Colon (tissue), 2 donors: Measurements from ENCODE around the gene ITGAE.
"Not testable (repeated sequence)": the region's sequence is repeated elsewhere in the genome, so short reads cannot be mapped to it uniquely, and the experiment has no call there.

Source experiments
- FAIRE-seq: peaks from 2 replicates; lab custom pipeline; 2012; peaks lifted over from hg19 to GRCh38; lab: Jason Lieb, UNC
- donor health status: control.
- donor health status: control.

The ITGAE gene

DNA sequence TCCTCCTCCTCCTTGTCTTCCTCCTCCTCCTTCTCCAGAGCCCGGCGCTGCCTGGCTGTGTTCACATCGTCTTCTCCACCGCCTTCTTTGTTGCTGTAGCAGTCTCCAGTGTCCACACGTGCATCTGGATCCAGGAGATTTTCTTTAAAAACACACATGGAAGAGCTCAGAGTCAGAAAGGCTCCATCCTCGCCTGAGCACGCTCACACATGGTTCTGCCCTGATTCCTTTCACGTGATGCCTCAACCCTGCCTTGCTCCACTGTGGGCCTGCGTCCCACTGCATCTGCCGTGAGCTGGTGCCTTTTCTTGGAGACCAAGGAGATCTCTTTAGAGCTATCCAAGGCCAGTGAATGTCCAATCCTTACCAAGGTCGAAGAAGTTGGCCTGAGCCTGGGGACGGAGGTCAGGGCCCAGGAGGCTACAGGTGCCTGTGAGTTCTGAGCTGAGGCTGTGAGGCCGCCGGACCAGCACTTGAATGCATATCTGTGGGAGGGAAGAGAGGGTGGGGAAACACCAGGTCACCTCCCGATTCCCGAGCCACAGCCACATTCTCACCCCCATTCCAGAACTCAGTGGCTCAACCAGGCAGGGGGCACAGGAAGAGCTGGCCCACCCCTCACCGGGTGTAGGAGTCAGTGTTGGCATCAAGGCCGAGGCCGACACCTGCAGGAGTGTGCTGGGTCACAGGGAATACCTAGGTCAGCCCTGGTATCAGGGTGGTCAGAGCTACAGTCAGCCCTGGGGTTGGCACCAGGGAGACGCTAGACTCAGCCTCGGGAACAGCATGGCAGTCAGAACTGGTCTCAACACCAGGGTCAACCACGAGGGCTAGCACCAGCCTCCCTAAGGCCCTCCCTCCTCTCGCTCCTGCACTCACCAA is 39.7 kb downstream of the ITGAE start:
- FAIRE-seq = no peak

DNA sequence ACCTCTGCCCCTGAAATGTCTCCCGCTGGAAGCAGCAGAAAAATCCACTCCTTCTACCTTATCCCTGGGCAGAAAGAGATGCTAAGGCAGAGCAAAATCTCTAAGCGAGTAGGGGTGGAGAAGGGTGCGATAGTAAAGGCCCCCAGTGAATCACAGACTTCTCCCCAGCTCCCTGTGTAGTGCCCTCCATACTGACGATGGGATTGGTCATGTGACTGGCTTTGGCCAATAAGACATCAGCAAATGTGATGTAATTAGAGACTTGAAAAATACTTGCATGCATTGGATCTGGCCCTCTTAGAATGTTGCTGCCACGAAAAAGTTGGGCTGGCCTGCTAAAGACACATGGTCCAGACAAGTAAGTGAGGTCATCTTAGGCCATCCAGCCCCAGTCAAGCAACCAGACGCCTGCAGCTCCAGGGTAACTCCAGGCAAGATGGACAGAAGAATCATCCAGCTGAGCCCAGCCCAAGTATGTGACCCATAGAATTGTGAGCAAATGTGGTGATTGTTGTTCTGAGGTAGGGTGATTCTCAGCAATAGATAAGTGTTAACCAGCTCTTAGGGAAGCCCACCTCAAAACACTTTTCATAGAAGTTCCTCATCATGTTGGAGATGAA is 41.3 kb downstream of the ITGAE start:
- FAIRE-seq = no peak

DNA sequence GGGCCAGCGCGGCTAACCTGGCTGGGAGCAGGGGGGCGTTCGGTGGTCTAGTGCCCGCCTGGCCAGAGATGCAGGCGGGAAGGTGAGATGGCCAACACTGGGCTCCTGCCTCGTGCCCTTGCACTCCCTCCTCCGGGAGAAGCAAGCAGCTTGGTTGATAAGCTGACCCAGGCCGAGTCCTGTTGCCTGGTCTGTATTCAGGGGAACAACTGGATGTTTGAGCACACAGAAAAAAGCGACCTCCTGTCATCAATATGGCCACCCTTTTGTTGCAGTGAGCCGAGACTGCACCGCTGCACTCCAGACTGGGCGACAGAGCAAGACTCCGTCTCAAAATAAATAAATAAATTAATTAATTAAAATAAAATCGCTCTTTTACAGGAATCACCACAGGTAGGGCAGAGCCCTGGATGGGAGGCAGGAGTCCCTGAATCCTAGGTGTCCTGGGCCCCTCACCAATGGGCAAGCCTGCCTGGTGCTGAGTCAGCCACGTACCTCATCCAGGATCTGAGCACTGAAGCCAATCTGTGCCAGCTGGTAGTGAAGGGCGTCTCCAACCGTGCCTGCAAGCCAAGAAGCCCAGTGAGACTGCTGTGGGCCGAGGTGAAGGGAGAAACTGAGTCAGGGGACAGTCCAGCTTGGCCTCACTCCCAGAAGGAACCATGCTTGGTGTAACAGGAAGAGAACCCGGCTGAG is 45.5 kb downstream of the ITGAE start:
- no peak for FAIRE-seq

DNA sequence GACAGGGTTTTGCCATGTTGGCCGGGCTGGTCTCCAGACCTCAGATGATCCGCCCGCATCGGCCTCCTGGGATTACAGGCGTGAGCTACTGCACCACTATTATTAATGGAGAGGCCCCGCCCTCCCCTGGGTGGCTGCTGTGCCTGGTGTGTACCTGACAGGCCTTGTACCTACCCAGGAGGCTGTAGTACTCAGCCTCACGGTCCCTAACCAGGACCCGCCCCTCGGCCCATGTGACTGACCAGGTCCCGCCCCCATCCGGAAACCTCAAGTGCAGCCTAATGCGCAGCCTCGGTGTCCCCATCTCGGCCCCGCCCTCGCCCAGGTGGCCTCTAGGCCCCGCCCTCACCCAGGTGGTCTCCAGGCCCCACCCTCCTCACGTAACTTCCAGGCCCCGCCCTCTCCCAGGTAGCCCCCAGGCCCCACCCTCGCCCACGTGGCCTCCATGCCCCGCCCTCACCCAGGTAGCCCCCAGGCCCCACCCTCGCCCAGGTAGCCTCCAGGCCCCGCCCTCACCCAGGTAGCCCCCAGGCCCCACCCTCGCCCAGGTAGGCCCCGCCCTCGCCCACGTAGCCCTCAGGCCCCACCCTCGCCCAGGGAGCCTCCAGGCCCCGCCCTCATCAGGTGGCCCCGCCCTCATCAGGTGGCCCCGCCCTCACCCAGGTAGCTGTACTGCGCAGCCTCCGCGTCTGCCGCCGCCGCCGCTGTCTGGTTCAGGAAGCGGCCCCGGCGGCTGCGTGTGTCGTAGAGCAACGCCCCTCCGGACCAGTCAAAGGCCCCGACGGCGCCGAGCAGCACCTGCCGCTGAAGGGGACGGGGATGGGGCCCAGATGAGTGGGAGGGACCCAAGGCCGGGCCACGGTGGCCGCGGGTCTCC is 46.3 kb downstream of the ITGAE start:
- no peak for FAIRE-seq

DNA sequence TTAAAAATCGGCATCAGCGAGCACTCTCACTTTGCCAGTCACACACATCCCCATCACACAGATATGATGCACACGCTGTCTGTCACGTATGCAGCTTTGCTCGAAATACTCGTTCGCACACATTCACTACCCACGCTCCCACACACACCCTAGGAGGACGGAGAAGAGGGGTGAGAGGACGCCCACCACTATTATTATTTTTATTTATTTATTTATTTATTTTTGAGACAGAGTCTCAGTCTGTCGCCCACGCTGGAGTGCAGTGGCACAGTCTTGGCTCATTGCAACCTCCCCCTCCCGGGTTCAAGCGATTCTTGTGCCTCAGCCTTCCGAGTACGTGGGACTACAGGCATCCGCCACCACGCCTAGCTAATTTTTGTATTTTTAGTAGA is 46.9 kb downstream of the ITGAE start:
- no peak for FAIRE-seq

DNA sequence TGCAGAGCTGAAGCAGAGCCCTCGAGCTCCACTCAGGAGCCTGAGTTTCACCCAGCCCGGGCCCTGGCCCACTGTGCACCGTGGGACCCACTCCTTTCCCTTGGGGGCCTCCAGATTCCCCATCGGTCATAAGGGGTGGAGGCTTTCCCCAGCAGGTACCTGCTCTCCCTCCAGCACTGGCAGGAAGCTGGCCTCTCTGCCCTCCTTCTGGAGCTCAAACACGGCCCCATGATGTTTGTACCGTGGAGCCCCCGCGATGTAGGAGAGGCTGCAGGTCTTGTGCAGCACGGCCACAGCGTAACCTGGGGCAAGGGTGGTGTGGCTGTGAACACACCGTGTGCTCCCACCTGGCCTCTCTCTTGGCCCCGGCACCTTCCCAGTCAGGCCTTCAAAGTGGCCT is 47.4 kb downstream of the ITGAE start:
- FAIRE-seq = no peak

DNA sequence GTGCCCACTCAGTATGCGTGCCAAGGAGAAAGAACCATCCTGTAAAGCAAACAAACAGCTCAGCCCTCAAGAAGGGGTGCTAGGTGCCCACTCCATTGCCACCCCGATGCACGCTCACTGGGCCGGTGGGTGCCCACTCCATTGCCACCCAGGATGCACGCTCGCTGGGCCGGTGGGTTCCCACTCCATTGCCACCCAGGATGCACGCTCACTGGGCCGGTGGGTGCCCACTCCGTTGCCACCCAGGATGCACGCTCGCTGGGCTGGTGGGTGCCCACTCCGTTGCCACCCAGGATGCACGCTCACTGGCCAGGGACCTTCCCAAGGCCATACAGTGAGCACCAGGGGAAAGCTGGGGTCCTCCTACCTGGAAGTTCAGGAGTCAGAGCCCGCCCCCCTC is 49.2 kb downstream of the ITGAE start:
- FAIRE-seq = no peak

DNA sequence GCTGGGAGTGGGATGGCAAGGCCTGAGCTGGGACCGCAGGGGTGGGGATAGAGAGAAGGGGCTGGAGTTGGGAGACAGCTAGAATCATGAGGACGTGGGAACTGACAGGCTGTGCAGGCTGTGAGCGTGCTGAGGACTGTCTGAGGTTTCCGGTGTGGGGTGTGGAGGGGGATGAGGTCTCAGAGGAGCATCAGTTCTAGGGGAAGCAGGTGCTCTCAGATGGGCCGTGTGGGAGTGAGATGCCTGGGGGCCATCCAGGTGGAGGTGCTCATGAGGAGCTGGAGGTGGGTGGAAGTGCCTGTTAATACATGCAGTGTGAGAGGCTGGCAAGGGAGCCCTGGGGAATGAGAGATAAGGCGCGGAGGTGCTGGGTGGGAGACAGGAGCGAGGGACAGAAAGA is 50.1 kb downstream of the ITGAE start:
- FAIRE-seq = no peak

DNA sequence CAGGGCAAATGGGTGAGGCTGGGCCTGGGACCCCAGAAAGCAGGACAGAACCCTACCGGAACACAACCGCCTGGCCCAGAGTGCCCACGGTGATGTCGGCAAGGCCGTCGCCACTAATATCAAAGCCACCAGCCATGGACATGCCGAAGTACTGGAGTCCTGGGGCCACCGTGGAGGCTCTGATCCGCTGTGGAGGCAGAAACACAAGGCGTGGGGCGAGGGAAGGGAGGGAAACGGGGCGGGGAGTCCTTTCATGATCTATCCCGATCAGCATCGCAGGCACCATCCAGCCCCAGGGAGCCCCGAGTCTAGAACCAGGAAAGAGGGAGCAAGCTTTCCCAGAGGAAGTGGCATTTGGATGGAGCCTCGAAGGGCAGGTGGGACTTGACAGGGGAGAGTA is 50.7 kb downstream of the ITGAE start:
- FAIRE-seq = no peak

DNA sequence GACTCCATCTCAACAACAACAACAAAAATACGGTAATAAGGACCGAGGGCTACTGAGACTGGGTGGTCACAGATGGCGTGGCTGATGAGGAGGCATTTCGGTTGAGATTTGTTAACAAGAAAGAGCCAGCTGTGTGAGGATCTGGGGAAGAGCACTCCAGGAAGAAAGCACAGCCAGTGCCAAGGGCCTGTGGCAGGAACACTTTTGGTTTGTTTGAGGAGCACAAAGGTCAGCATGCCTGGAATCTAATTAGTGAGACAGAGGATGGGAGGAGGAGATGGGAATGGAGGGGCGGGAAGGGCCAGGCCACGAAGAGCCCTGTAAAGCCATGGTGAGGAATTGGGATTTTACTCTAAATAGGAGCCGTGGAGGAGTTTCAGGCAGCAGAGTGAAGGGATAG is 52.4 kb downstream of the ITGAE start:
- no peak for FAIRE-seq

DNA sequence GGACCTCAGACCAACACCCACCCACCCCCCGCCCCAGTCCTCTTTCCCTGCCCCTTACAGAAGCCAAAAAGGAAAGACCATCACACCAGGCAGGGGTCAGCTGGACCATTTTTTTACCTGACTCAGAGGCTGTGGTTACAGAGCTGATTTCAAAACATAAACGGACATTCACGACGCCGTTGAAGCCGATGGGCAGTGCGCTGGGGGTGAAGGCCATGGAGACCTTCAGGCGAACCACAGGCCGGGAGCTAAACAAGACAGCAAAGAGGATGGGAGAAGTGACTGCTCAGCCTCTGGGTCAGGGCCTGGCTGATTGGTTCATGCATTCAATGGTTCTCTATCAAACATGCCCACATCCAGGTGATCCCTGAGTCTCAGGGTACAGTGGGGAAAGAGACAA is 53.2 kb downstream of the ITGAE start:
- no peak for FAIRE-seq

DNA sequence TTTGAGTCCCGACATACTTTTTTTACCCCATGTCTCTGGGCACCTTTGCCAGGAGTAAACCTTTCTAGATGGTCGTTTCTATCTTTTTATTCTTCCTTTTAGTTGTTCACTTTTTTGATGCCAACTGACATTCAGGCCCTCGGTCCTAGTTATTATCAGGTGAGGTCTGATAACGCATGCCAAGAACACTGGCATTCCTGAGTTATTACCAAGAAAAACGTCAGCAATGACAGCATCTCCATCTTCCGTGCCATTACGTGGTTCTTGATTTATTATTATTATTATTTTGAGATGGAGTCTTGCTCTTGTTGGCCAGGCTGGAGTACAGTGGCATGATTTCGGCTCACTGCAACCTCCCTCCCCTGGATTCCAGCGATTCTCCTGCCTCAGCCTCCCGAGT is 55.9 kb downstream of the ITGAE start:
- no peak for FAIRE-seq

DNA sequence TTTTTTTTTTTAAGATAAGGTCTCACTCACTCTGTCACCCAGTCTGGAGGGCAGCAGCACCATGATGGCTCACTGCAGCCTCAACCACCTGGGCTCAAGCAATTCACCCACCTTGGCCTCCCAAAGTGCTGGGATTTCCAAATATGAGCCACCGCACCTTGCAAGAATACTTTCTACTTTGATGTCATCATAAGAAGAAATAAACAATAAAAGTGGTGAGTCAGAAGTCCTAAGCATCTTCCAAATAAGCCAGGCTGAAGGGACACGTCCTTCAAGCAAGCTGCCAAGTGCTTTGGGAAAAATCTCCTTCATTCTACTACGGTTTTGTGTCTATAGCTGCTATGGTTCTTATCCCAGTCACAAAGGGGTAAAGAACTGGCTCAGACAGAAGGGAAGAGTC is 57.0 kb downstream of the ITGAE start:
- no peak for FAIRE-seq

DNA sequence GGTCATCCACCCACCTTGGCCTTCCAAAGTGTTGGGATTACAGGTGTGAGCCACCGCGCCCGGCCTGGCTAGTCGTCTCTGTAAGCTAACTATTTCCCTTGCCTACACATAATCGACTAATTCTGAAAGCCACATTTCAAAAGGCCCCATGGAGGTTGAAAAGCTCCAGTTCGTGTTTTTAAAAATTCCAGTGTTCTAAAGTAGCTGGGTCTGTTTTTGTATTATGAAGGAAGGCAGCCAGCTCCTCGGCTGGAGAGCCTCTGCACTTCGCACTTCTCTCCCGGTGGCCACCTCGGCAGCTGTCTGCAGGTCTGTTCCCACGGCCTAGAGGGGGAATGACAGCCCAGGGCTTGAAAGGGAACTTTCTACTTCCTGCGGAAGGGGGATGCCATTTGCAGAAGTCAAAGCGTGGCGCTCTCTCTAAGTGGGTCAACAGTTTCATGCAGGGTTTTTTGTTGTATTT is 60.3 kb downstream of the ITGAE start:
- FAIRE-seq = no peak

DNA sequence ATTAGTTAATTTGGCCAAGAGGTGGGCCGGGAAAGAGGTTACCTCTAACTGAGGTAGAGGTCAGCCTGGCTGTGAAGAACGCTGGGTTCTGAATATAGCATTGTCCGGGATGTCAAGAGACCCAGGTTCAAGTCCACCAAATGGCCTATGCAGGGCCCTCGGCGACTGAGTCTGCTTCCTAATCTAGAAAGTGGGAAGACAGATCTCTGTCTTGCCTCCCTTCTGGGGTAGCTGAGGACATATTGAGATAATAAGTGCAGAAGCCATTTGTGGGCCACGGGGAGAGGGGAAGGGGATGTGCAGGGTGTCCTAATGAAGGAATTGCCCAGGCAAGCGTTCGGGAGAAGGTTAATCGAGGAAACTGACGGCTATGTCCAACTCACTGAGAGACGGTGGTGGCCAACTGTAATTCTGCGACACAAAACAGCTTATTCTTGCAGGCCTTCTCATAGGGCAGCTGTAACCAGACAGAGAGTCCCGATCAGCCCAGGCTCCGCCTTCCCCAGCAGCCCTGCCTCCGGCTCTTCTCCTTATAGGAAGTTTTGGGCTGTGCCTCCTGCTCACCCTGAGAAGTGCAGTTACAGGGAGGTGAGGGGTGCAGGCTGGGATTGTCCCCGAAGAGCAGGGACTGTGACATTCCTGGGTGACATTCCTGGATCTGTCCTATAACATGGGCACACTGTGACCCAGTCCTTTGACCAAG is 61.4 kb downstream of the ITGAE start:
- no peak for FAIRE-seq

DNA sequence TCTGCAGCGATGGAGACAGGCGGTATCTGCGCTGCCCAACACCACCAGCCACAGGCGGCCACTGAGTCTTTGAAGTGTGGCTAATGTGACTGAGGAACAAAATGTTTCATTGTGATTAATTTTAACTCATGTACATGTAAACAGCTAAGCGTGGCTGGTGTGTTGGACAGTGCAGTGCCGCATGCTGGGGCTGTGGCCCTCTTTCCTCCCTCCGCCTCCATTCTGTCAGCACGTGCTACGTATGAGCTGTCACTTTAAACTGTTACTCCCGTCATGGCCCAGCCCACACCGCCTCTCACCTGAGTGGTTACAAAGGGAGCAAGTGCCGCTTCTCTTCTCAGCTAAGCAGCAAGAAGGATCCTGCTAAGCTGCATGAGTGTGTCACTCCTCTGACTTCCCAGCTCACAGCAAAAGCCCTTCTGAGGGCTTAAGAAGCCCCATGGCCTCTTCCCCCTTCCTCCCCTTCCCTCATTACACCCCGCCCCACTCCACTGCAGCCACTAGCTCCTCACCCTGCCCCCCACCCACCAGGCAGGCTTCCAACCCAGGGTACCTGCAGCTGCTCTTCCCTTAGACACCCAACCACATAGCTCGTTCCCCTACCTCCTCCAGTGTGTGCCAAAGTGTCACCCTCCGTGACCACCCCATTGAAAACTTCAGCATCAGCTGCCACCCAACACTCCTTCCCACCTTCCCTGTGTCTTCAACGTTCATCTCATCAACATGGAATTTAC is 62.3 kb downstream of the ITGAE start:
- FAIRE-seq = no peak

DNA sequence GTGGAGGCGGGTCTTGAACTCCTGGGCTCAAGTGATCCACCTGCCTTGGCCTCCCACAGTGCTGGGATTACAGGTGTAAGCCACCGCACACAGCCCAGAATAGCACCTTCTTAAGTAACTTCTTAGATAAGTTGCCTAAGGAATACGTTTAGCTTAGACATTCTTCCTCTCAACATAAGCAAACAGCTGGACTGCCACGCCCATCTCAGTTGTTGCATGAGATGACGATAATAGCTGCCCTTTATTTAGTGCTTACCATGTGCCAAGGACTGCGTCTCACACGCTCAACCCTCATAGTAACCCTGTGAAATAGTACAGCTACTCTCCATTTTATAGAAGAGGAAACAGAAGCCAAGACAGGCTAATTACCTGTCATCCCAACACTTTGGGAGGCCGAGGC is 65.5 kb downstream of the ITGAE start:
- no peak for FAIRE-seq

DNA sequence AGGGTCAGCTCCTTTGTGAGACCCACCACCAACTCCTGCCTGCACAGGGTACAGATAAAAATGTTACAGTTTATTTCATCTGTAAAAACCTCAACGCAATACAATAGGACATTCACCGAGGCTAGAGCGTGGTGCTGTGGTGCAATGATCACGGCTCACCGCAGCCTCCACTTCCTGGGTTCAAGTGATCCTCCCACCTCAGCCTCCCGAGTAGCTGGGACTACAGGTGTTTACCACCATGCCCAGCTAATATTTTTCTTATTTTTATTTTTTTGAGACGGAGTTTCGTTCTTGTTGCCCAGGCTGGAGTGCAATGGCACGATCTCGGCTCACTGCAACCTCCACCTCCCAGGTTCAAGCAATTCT is 66.1 kb downstream of the ITGAE start:
- FAIRE-seq = not testable (repeated sequence)

DNA sequence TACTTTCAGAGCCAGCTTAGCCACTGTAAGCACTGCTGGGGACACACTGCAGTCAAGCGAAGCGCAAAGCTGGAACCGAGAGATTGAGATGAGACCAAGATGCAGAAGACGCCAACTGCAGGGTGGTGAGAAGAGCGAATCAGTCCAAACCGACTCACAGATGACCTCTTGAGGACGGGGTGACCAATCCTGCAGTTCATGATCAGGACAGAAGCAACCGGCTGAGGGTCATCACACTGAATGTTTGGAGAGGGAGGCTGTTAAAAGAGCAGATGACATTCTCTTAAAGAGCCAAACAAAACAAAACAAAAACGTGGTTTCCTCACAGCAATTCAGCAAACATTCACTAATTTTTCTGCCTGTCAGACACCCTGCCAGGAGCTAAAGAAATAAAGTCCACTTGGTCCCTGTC is 68.8 kb downstream of the ITGAE start:
- no peak for FAIRE-seq

DNA sequence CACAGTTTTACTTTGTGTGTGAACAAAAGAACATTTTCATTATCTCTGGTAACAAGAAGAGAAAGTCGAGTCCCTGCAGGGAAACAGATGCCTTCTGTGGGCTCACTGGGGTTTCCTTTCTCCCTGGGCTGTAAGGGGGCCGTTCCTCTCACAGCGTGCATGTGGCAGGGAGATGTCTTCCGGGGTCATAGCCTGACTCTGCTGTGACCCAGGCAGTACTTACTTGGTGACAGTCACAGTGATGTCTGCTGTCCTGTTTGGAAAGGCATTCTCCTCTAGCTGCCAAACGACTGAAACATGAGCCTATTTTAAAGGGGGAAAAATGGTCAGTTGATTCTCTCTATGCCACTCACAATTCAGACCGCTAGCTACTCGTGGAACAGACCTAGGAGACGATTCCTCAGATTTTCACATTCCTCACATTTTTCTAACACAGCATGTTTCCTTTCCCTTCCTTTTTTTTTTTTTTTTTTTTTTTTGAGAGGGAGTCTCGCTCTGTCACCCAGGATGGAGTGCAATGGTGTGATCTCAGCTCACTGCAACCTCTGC is 70.0 kb downstream of the ITGAE start:
- FAIRE-seq = no peak

DNA sequence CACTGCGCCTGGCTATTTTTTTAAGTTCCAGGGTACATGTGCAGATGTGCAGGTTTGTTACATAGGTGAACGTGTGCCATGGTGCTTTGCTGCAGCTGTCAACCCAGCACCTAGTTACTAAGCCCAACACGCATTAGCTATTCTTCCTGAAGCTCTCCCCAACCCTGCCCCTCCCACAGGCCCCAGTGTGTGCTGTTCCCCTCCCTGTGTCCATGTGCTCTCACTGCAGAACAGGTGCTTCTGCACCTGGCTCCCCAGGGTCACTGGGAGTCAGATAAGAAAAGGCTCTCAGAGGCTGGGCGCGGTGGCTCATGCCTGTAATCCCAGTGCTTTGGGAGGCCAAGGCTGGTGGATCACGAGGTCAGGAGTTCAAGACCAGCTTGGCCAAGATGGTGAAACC is 71.1 kb downstream of the ITGAE start:
- FAIRE-seq = no peak
